Naive B cell (primary cell): ENCODE data around the gene DSCAM. TPM values are rescaled to one million over a fixed set of nuclear protein-coding genes. Genes with fewer than 3 reads are reported as not detected.

Experiments
- ATAC-seq, 2 donors: fragments of 150-1000 bp; cut with Tn5 transposase; 2 replicates each; pipeline ENCODE4 v1.10.0; 2021; ENCODE audit warnings: low read depth in 2 of 2, mild to moderate bottlenecking in 2 of 2, moderate library complexity in 2 of 2
- DNase-seq: peaks from one replicate; pipeline ENCODE4 v3.0.0; 2022
- H3K27ac Mint-ChIP-seq, 6 donors: one replicate each; pipeline ENCODE4 v1.8.0; 2020 to 2022; ENCODE audit warnings: mild to moderate bottlenecking in 6 of 6, mixed read lengths in 6 of 6, moderate library complexity in 5 of 6, inconsistent platforms in 2 of 6
- H3K27me3 Mint-ChIP-seq, 3 donors: one replicate each; pipeline ENCODE4 v1.8.0; 2021 to 2022; ENCODE audit warnings: mixed read lengths in 3 of 3, mild to moderate bottlenecking in 1 of 3
- H3K36me3 Mint-ChIP-seq, 2 donors: one replicate each; pipeline ENCODE4 v1.8.0; 2020 to 2022; ENCODE audit warnings: mixed read lengths in 2 of 2, inconsistent platforms in 1 of 2, mild to moderate bottlenecking in 1 of 2
- H3K4me1 Mint-ChIP-seq, 3 donors: one replicate each; pipeline ENCODE4 v1.8.0; 2020 to 2022; ENCODE audit warnings: mixed read lengths in 3 of 3, inconsistent platforms in 1 of 3, mild to moderate bottlenecking in 1 of 3, moderate library complexity in 1 of 3
- H3K4me3 Mint-ChIP-seq, 8 donors: one replicate each; pipeline ENCODE4 v1.8.0; 2020 to 2022; ENCODE audit warnings: mild to moderate bottlenecking in 8 of 8, mixed read lengths in 8 of 8, moderate library complexity in 8 of 8, inconsistent platforms in 2 of 8
- H3K9me3 Mint-ChIP-seq, 7 donors: one replicate each; pipeline ENCODE4 v1.8.0; 2020 to 2022; ENCODE audit warnings: mixed read lengths in 7 of 7, mild to moderate bottlenecking in 5 of 7, inconsistent platforms in 2 of 7, moderate library complexity in 1 of 7
- polyA plus RNA-seq, 6 donors: library from polyadenylated mRNA; unstranded; fragments of 300-500 nt; fragmentation: Illumina TruSeq; gene quantifications; one replicate each; pipeline ENCODE4 v1.2.3, GENCODE V29; 2021; ENCODE audit warnings: low read depth in 6 of 6

The DSCAM gene
- polyA plus RNA-seq, 6 donors from 2014 or later: not detected

DNA sequence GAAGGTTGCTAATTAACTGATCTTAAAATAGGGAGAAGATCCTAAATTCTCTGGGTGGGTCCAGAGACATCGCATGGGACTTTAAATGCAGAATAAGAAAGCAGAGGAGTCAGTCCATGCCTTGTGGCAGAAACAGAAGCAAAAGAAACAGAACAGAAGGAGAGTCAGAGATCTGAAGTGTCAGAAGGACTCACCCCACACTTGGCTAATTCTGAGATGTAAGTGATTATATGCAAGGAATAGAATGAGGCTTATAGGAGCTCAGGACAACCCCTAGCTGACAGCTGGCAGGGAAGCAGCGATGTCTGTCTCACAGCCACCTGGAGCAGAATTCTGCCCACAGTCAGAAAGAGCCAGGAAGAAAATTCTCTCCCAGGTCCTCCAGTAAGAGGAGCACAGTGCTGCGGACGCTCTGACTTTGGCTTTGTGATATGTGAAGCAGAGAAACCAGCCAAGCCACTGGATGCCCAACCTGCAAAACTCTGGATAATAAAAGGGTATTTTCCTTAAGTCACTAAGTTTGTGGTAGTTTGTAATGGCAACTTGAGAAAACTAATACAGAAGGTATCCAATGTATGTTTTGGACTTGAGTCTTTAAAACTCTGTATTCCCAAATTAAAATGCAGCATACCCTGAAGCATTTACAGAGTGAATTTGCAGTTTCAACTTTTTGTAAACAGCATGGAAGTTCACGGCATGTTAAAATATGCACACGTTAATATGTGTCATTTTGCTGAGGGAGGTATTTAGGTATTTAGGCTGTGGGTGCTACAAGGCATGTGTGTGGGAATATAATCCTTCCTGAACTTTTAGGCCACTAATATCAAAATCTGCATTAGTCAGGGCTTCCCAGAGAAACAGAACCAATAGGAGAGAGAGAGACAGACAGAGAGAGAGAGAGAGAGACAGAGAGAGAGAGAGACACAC is 591.2 kb downstream of the DSCAM start:
- H3K27ac Mint-ChIP-seq: no peak overlapping the region
- no peaks in the 10 kb centered on the region for H3K4me1 Mint-ChIP-seq
- no peaks in the 10 kb centered on the region for H3K36me3 Mint-ChIP-seq
- DNase-seq: no peak
- H3K4me3 Mint-ChIP-seq: no peak overlapping the region
- no peak for ATAC-seq
- H3K9me3 Mint-ChIP-seq: peaks cover 3 to 12% (median 6%) of the 10 kb centered on the region in 7 donors
- no peaks in the 10 kb centered on the region for H3K27me3 Mint-ChIP-seq

GRCh38 chr21:40254540-40255465 is 592.2 kb downstream of the DSCAM start:
- Mint-ChIP-seq H3K27me3 (no peaks in the 10 kb centered on the region), H3K4me1 (no peaks in the 10 kb centered on the region), H3K36me3 (no peaks in the 10 kb centered on the region), H3K9me3 (peaks cover 4 to 17% (median 7%) of the 10 kb centered on the region in 7 donors), H3K27ac (peak overlapping the region in 1 of 6 donors; percentile 47), H3K4me3 (no peak overlapping the region)
- DNase-seq (no peak), ATAC-seq (no peak)

GRCh38 chr21:40253112-40253511 is 593.8 kb downstream of the DSCAM start:
- no peak for ATAC-seq
- peaks cover 11 to 28% (median 14%) of the 10 kb centered on the region in 7 donors for H3K9me3 Mint-ChIP-seq
- H3K27me3 Mint-ChIP-seq: no peaks in the 10 kb centered on the region
- H3K4me1 Mint-ChIP-seq: no peaks in the 10 kb centered on the region
- H3K36me3 Mint-ChIP-seq: no peaks in the 10 kb centered on the region
- no peak overlapping the region for H3K27ac Mint-ChIP-seq
- no peak overlapping the region for H3K4me3 Mint-ChIP-seq
- DNase-seq: no peak

DNA sequence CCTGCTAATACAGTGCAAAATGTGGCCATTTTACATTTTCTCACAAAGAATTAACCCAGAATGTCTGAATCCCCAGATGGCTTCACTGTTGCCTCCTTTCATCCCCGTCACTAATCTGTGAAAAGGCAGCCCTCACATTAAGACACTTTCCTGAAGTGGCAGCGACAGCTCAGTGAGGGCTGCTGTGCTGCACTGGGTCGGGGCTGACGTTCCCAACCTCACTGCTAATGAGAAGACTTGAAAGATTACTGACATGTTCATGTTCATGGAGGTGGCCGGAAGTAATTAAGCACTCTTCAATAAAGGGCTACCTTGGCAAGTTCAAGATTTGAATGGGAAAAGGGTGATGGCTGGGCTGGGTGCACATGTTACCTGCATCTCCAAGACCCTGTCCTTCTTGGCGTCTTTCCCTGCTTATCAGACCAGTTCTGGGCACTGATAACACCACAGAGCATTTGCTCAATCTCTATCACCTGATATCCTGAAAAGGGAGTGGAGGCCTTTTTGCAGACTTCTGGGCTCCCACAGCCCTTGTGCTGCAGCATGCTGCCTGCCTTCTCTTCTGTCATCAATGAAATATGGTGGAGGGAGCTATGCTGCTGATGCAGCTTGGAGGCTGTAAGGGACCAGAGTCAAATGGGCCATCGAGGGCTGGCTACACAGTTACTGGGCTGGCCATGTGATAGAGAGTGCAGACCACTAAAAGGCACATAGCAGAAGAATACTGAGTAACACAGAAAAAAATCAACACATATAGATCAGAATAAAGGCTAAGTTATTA is 596.3 kb downstream of the DSCAM start:
- ATAC-seq (no peak), DNase-seq (no peak)
- Mint-ChIP-seq H3K27ac (no peak overlapping the region), H3K4me3 (no peak overlapping the region), H3K27me3 (no peaks in the 10 kb centered on the region), H3K4me1 (no peaks in the 10 kb centered on the region), H3K9me3 (peaks cover 16 to 46% (median 24%) of the 10 kb centered on the region in 7 donors), H3K36me3 (no peaks in the 10 kb centered on the region)

- no peaks in the 10 kb centered on the region for H3K4me1 Mint-ChIP-seq
- no peaks in the 10 kb centered on the region for H3K36me3 Mint-ChIP-seq
- no peaks in the 10 kb centered on the region for H3K27me3 Mint-ChIP-seq
- ATAC-seq: no peak
- no peak for DNase-seq
- peaks cover 14 to 42% (median 16%) of the 10 kb centered on the region in 7 donors for H3K9me3 Mint-ChIP-seq
- H3K4me3 Mint-ChIP-seq: no peak overlapping the region
- H3K27ac Mint-ChIP-seq: no peak overlapping the region
Measured at GRCh38 chr21:40244981-40245380, 602.0 kb downstream of the DSCAM start.

DNA sequence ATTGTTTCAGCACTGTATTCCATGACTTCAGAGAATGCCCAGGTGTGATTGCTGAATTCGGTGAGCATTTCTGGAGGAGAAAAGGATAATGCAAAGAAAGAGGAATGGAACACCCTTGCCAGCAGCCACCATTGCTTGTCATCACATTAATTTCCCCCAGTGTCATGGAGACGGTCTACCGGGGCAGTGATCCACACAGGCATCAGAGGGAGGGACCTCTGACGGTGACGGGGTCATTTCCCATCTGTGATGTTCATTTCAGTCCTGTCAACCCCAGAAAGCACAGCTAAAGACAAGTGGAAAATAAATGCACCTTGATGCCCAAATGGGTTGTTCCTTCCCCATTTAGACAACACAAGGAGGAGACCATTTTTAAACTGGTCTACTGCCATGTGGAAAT is 603.3 kb downstream of the DSCAM start:
- Mint-ChIP-seq H3K9me3 (peaks cover 8 to 44% (median 14%) of the 10 kb centered on the region in 7 donors), H3K36me3 (no peaks in the 10 kb centered on the region), H3K4me1 (no peaks in the 10 kb centered on the region), H3K27me3 (no peaks in the 10 kb centered on the region), H3K4me3 (no peak overlapping the region), H3K27ac (no peak overlapping the region)
- DNase-seq (no peak), ATAC-seq (no peak)

- ATAC-seq (no peak), DNase-seq (no peak)
- Mint-ChIP-seq H3K27me3 (no peaks in the 10 kb centered on the region), H3K4me1 (no peaks in the 10 kb centered on the region), H3K36me3 (no peaks in the 10 kb centered on the region), H3K27ac (no peak overlapping the region), H3K4me3 (no peak overlapping the region), H3K9me3 (peaks cover 4 to 37% (median 8%) of the 10 kb centered on the region in 7 donors)
Measured at GRCh38 chr21:40242586-40243265, 604.2 kb downstream of the DSCAM start.

GRCh38 chr21:40235528-40235927 is 611.4 kb downstream of the DSCAM start:
- Mint-ChIP-seq H3K27ac (no peak overlapping the region), H3K36me3 (no peaks in the 10 kb centered on the region), H3K4me3 (no peak overlapping the region), H3K9me3 (peaks cover 0 to 24% (median 4%) of the 10 kb centered on the region in 7 donors), H3K4me1 (no peaks in the 10 kb centered on the region), H3K27me3 (no peaks in the 10 kb centered on the region)
- no peak for DNase-seq
- no peak for ATAC-seq

GRCh38 chr21:40231979-40232378 is 615.0 kb downstream of the DSCAM start:
- no peaks in the 10 kb centered on the region for H3K4me1 Mint-ChIP-seq
- H3K27me3 Mint-ChIP-seq: no peaks in the 10 kb centered on the region
- DNase-seq (no peak), ATAC-seq (no peak)
- no peaks in the 10 kb centered on the region for H3K36me3 Mint-ChIP-seq
- H3K9me3 Mint-ChIP-seq: peaks cover 0 to 11% (median 0%) of the 10 kb centered on the region in 7 donors
- no peak overlapping the region for H3K4me3 Mint-ChIP-seq
- H3K27ac Mint-ChIP-seq: no peak overlapping the region

- no peaks in the 10 kb centered on the region for H3K36me3 Mint-ChIP-seq
- ATAC-seq (no peak), DNase-seq (no peak)
- H3K4me1 Mint-ChIP-seq: no peaks in the 10 kb centered on the region
- no peak overlapping the region for H3K27ac Mint-ChIP-seq
- peaks cover 0 to 6% (median 1%) of the 10 kb centered on the region in 7 donors for H3K9me3 Mint-ChIP-seq
- H3K27me3 Mint-ChIP-seq: no peaks in the 10 kb centered on the region
- no peak overlapping the region for H3K4me3 Mint-ChIP-seq
Measured at GRCh38 chr21:40227096-40227495, 619.9 kb downstream of the DSCAM start.

GRCh38 chr21:40215941-40216340 is 631.0 kb downstream of the DSCAM start:
- H3K36me3 Mint-ChIP-seq: no peaks in the 10 kb centered on the region
- DNase-seq (no peak), ATAC-seq (no peak)
- H3K4me3 Mint-ChIP-seq: no peak overlapping the region
- H3K27ac Mint-ChIP-seq: no peak overlapping the region
- no peaks in the 10 kb centered on the region for H3K4me1 Mint-ChIP-seq
- peaks cover 0 to 6% (median 3%) of the 10 kb centered on the region in 7 donors for H3K9me3 Mint-ChIP-seq
- H3K27me3 Mint-ChIP-seq: no peaks in the 10 kb centered on the region

DNA sequence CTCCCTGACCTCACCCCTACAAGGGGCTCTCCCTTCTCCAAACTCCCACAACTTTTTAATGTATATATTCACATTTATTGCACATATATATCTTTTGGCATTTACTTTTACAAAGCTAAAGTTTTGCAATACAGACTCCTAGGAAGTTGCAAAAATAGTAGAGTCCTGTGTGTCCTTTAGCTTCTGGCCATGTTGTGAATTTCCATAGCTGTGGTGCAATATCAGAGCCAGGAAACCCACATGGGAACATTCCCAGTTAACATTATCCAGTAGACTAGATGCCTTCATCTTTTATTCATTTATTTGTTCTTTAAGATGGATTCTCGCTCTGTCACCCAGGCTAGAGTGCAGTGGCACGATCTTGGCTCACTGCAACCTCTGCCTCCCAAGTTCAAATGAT is 636.7 kb downstream of the DSCAM start:
- no peak for ATAC-seq
- H3K27me3 Mint-ChIP-seq: no peaks in the 10 kb centered on the region

More for the DNA sequence above, 636.7 kb downstream of the DSCAM start:
- DNase-seq: no peak
- Mint-ChIP-seq H3K9me3 (peaks cover 0 to 10% (median 2%) of the 10 kb centered on the region in 7 donors), H3K27ac (no peak overlapping the region), H3K36me3 (no peaks in the 10 kb centered on the region), H3K4me1 (no peaks in the 10 kb centered on the region), H3K4me3 (no peak overlapping the region)
